ENCODE data around the gene LST1. TPM values are rescaled to one million over a fixed set of nuclear protein-coding genes. Genes with fewer than 3 reads are reported as not detected.

LST1 gene
- total RNA-seq, 1 experiment from 2014 or later, result 0.69 TPM

DNA sequence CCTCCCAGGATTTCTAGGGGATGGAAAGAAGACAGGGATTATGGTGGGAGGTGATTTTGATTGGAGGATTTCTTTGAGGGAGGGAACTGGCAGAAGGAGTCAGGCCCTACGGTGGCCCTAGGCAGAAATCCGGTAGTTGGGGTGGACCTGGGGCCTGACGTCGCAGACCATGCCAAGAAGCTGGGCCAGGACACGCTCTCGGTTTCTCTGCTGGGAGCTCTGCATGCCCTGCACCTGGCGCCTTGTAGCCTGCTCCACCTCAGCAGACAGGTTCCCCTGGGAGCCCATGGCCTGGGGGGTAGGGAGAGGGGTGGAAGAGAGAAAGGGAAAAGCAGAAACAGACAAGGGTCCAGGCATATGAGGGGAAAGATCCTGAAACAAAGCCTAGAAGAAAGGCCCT is 40.8 kb upstream of the LST1 start:
- intact Hi-C loops (cut with micrococcal nuclease), result loop anchor here (10.0 kb wide), 1 partner anchor 290 kb away; no protein-coding TSS in a partner anchor
- H3K4me2 ChIP-seq (ENCODE audit: low read length), result no peak overlapping the region
- POLR2A ChIA-PET, result no interaction called here

More for the DNA sequence above, 40.8 kb upstream of the LST1 start:
- BruUV-seq (replicated peaks), result no TSS peak
- peaks cover 9% of the 10 kb centered on the region in 2 experiments for H3K36me3 ChIP-seq (ENCODE audit: control insufficient read depth in 1 of 2, insufficient read depth in 2 of 2, low read length in 2 of 2)
- H2AFZ ChIP-seq (ENCODE audit: low read depth, low read length, poor library complexity, severe bottlenecking), result no peak overlapping the region
- peaks cover 8% of the 10 kb centered on the region; the same call in 1 of the 2 replicates for H4K20me1 ChIP-seq (ENCODE audit: insufficient read depth)
- H3K9ac ChIP-seq (ENCODE audit: low read length), result no peak overlapping the region
- ATAC-seq (no peak), DNase-seq (ENCODE audit: low read depth, low spot score) (no peak)
- H3K9me3 ChIP-seq (ENCODE audit: control insufficient read depth in 1 of 2, insufficient read depth in 1 of 2, low read depth in 1 of 2, low read length in 2 of 2), result no peaks in the 10 kb centered on the region
- ChIA-PET RAD21 (ENCODE audit: low non-redundant PET in 1 of 2, low total read pairs in 2 of 2, uncharacterized antibody in 2 of 2, unreplicated experiment in 2 of 2) (no interaction called here), CTCF (interaction anchor here (5.0 kb wide), 1 partner anchor 53 kb away, joined by 78 read pairs; no protein-coding TSS in a partner anchor)
- no peak overlapping the region for H3K4me3 ChIP-seq (replicated peaks in 1 of 2; ENCODE audit: low read depth in 1 of 2, low read length in 2 of 2)
- peaks cover 35% of the 10 kb centered on the region for H3K79me2 ChIP-seq (ENCODE audit: insufficient read depth, low read length)
- H3K27me3 ChIP-seq (ENCODE audit: insufficient read depth, low read length), result no peaks in the 10 kb centered on the region
- H3K9me2 ChIP-seq (ENCODE audit: insufficient read depth), result no peaks in the 10 kb centered on the region
- H3K4me1 ChIP-seq (ENCODE audit: control insufficient read depth in 1 of 2, insufficient read depth in 2 of 2, low read length in 2 of 2), result peaks cover 22 to 36% of the 10 kb centered on the region in 2 experiments
- TF ChIP-seq CBX3 (IDR thresholded peaks at IDR 0.05; ENCODE audit: low read depth) (no peak), EZH2 (IDR thresholded peaks at IDR 0.05) (no peak), SRF (IDR thresholded peaks at IDR 0.05; ENCODE audit: low read depth) (no peak), ZNF274 (IDR thresholded peaks at IDR 0.05; ENCODE audit: low read depth, low read length) (no peak), CEBPB (IDR thresholded peaks at IDR 0.05; ENCODE audit: low read depth) (no peak), JUND (IDR thresholded peaks at IDR 0.05) (no peak), SIN3A (IDR thresholded peaks at IDR 0.05; ENCODE audit: low read depth) (no peak), TCF7L2 (IDR thresholded peaks at IDR 0.05; ENCODE audit: borderline replicate concordance, extremely low read depth, insufficient read depth, insufficient read length) (no peak), POLR2AphosphoS5 (IDR thresholded peaks at IDR 0.05; ENCODE audit: low read depth, low read length) (no peak), POLR2A (IDR thresholded peaks at IDR 0.05; ENCODE audit: borderline replicate concordance, extremely low read depth, insufficient read depth, insufficient read length) (no peak), YY1 (IDR thresholded peaks at IDR 0.05; ENCODE audit: extremely low read depth, insufficient replicate concordance, low read depth, low read length) (no peak)
- TF ChIP-seq, protein P1, sequence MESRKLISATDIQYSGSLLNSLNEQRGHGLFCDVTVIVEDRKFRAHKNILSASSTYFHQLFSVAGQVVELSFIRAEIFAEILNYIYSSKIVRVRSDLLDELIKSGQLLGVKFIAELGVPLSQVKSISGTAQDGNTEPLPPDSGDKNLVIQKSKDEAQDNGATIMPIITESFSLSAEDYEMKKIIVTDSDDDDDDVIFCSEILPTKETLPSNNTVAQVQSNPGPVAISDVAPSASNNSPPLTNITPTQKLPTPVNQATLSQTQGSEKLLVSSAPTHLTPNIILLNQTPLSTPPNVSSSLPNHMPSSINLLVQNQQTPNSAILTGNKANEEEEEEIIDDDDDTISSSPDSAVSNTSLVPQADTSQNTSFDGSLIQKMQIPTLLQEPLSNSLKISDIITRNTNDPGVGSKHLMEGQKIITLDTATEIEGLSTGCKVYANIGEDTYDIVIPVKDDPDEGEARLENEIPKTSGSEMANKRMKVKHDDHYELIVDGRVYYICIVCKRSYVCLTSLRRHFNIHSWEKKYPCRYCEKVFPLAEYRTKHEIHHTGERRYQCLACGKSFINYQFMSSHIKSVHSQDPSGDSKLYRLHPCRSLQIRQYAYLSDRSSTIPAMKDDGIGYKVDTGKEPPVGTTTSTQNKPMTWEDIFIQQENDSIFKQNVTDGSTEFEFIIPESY (IDR thresholded peaks at IDR 0.05; ENCODE audit: extremely low read depth, insufficient replicate concordance, low read length), result no peak
- TF ChIP-seq, protein P2, sequence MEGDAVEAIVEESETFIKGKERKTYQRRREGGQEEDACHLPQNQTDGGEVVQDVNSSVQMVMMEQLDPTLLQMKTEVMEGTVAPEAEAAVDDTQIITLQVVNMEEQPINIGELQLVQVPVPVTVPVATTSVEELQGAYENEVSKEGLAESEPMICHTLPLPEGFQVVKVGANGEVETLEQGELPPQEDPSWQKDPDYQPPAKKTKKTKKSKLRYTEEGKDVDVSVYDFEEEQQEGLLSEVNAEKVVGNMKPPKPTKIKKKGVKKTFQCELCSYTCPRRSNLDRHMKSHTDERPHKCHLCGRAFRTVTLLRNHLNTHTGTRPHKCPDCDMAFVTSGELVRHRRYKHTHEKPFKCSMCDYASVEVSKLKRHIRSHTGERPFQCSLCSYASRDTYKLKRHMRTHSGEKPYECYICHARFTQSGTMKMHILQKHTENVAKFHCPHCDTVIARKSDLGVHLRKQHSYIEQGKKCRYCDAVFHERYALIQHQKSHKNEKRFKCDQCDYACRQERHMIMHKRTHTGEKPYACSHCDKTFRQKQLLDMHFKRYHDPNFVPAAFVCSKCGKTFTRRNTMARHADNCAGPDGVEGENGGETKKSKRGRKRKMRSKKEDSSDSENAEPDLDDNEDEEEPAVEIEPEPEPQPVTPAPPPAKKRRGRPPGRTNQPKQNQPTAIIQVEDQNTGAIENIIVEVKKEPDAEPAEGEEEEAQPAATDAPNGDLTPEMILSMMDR (IDR thresholded peaks at IDR 0.05 in 2 of 3, conservative IDR thresholded peaks at IDR 0.05 in 1 of 3; ENCODE audit: borderline replicate concordance in 1 of 3, insufficient read depth in 1 of 3, low read depth in 2 of 3, low read length in 2 of 3), result no peak
- TF ChIP-seq, protein P3, sequence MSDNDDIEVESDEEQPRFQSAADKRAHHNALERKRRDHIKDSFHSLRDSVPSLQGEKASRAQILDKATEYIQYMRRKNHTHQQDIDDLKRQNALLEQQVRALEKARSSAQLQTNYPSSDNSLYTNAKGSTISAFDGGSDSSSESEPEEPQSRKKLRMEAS (IDR thresholded peaks at IDR 0.05), result no peak
- no peak overlapping the region for H3K27ac ChIP-seq (ENCODE audit: low read depth, low read length)

All from HCT116 (cell line).